HepG2 (cell line): ENCODE results near the gene SMYD1. TPM values are rescaled to one million over a fixed set of nuclear protein-coding genes. Genes with fewer than 3 reads are reported as not detected.

Source experiments
- GATAD2A ChIP-seq: IDR thresholded peaks from 2 replicates; pipeline ENCODE4 v1.6.1; 2016
- HNRNPLL ChIP-seq: fragments of 200-400 bp; formaldehyde crosslinking; IDR thresholded peaks from 2 replicates; pipeline ENCODE4 v1.6.1; 2017; ENCODE audit warnings: mild to moderate bottlenecking, low read depth, low read length; ENCODE audit not compliant: poor library complexity, severe bottlenecking
- HNRNPUL1 ChIP-seq: fragments of 200-400 bp; formaldehyde crosslinking; IDR thresholded peaks from 2 replicates; pipeline ENCODE4 v1.6.1; 2017; ENCODE audit warnings: low read depth, mild to moderate bottlenecking, low read length, moderate library complexity
- IRX3 ChIP-seq: sonication (generic); formaldehyde crosslinking; IDR thresholded peaks from 2 replicates; pipeline ENCODE4 v1.8.1; 2023; ENCODE audit warnings: mild to moderate bottlenecking, low read depth, missing genetic modification reagents, borderline replicate concordance
- MAZ ChIP-seq, 2 experiments: sonication (generic) in 1 of 2; formaldehyde crosslinking in 1 of 2; IDR thresholded peaks; 2 replicates each; pipeline versions ENCODE4 v1.5.0 to v1.6.1; 2012 to 2020; ENCODE audit warnings: low read depth in 2 of 2, mild to moderate bottlenecking in 2 of 2, borderline replicate concordance in 1 of 2, improper control_type of control experiment in 1 of 2, low read length in 1 of 2, missing genetic modification reagents in 1 of 2, moderate library complexity in 1 of 2
- MEF2D ChIP-seq: sonication (generic); formaldehyde crosslinking; IDR thresholded peaks from 2 replicates; pipeline ENCODE4 v1.5.1; 2020; ENCODE audit warnings: mild to moderate bottlenecking, missing genetic modification reagents
- MIXL1 ChIP-seq: IDR thresholded peaks from 2 replicates; pipeline ENCODE4 v1.6.1; 2016
- RBFOX2 ChIP-seq: fragments of 200-400 bp; formaldehyde crosslinking; IDR thresholded peaks from 2 replicates; pipeline ENCODE4 v1.6.1; 2017; ENCODE audit warnings: low read depth, mild to moderate bottlenecking, low read length
- SKI ChIP-seq: fragments of 450-650 bp; IDR thresholded peaks from one replicate; pipeline ENCODE4 v1.6.1; 2018; ENCODE audit warnings: mild to moderate bottlenecking; ENCODE audit not compliant: partially characterized antibody
- ZNF143 ChIP-seq: sonication (generic); formaldehyde crosslinking; IDR thresholded peaks from 2 replicates; pipeline ENCODE4 v1.4.0; 2020; ENCODE audit warnings: missing genetic modification reagents
- ZNF205 ChIP-seq: IDR thresholded peaks from 2 replicates; pipeline ENCODE4 v1.6.1; 2018; ENCODE audit warnings: missing biosample characterization, missing genetic modification reagents
- ZNF253 ChIP-seq: sonication (generic); formaldehyde crosslinking; IDR thresholded peaks from 2 replicates; pipeline ENCODE4 v1.8.0; 2022; ENCODE audit warnings: mild to moderate bottlenecking, missing genetic modification reagents, borderline replicate concordance
- ZNF761 ChIP-seq: sonication (generic); formaldehyde crosslinking; conservative IDR thresholded peaks from 2 replicates; pipeline ENCODE4 v1.4.0; 2020; ENCODE audit warnings: mild to moderate bottlenecking, missing genetic modification reagents
- ZNF782 ChIP-seq: sonication (generic); formaldehyde crosslinking; IDR thresholded peaks from 2 replicates; pipeline ENCODE4 v1.4.0; 2020; ENCODE audit warnings: missing genetic modification reagents, mild to moderate bottlenecking, borderline replicate concordance
- ZNF879 ChIP-seq: sonication (generic); formaldehyde crosslinking; IDR thresholded peaks from 2 replicates; pipeline ENCODE4 v1.8.1; 2023; ENCODE audit warnings: missing genetic modification reagents
- polyA plus RNA-seq, 8 experiments: library from polyadenylated mRNA; depleted of rRNA in 3 of 8; stranded (reverse) in 7 of 8; unstranded in 1 of 8; fragments of >200 nt; fragmentation: Illumina TruSeq in 4 of 8; extraction: Trizol in 4 of 8; gene quantifications; 2 replicates each; pipeline versions ENCODE4 v1.2.1 to v1.2.3, GENCODE V29; 2011 to 2016; ENCODE audit warnings: low read depth in 4 of 8, missing spikeins in 1 of 8, mixed read lengths in 1 of 8; ENCODE audit not compliant: insufficient read depth in 1 of 8
- total RNA-seq, 5 experiments: library from RNA; depleted of rRNA; stranded (reverse); fragments of >200 nt; fragmentation: Illumina TruSeq; extraction: Trizol; gene quantifications; 2 replicates each; pipeline ENCODE4 v1.2.3, GENCODE V29; 2016; ENCODE audit warnings: low read depth in 1 of 5
- TF ChIP-seq, protein P1 (sequence below): sonication (generic); formaldehyde crosslinking; IDR thresholded peaks from 2 replicates; pipeline ENCODE4 v1.5.0; 2020; ENCODE audit warnings: mild to moderate bottlenecking, missing genetic modification reagents
- TF ChIP-seq, protein P2 (sequence below): sonication (generic); formaldehyde crosslinking; IDR thresholded peaks from 2 replicates; pipeline ENCODE4 v1.4.0; 2020; ENCODE audit warnings: missing genetic modification reagents
- TF ChIP-seq, protein P3 (sequence below): IDR thresholded peaks from 2 replicates; pipeline ENCODE4 v1.4.0; 2020; ENCODE audit warnings: mild to moderate bottlenecking, missing genetic modification reagents
- TF ChIP-seq, protein P4 (sequence below): sonication (generic); formaldehyde crosslinking; IDR thresholded peaks from 2 replicates; pipeline ENCODE4 v1.5.0; 2020; ENCODE audit warnings: mild to moderate bottlenecking, missing genetic modification reagents, borderline replicate concordance

SMYD1 gene
- total and polyA plus RNA-seq, 2 of the 13 experiments (the other 11 are each of a cell fraction or from before 2014, with no cell fraction given), result not detected

DNA sequence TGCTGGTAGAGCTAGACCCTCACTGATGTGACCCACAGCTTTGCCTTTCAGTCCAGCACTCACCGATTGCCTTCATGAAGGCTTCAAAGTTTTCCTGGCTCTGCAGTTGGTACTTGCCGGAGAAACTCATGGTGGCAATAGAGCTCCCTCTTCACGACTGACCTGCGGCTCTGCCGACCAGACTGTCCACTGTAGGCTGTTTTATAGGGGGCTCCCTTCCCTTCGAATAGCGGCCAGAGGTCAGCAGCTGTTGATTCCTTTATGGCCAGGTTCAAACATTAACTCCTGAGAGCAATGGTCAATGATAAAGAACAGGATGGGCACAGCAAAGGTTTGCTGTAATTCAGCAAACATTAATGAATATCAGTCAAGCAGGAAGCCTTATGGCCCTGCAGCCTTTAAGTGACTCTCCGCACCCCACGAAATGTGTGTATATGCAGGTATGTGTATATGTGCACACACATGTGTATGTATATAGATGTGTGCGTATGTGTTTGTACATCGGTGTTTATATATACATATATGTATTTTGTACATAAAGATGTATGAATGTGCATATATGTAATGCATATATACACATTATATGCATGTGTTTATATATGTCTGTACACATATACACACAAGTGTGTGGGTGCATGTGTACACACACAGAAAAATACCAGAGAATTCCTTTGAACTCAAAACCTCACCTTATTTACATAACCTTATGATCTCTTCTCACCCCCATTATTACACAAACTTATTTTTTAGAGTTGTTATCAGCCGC, 60.4 kb downstream of the SMYD1 start, which contains the start of gene FABP1 (continued):
- TF ChIP-seq SKI (peak; percentile 43), ZNF143 (CRISPR knock-in tag) (no peak; the same call in 1 of the 2 replicates), GATAD2A (CRISPR knock-in tag) (peak; percentile 84), IRX3 (0 out of 2 replicates have a peak, but pooled peaks have one; percentile 74), ZNF879 (peak; percentile 60), ZNF205 (peak; percentile 74), MIXL1 (peak; percentile 98), ZNF253 (CRISPR knock-in tag) (0 out of 2 replicates have a peak, but pooled peaks have one; percentile 39), HNRNPUL1 (0 out of 2 replicates have a peak, but pooled peaks have one; percentile 32), ZNF761 (CRISPR knock-in tag) (peak; percentile 89; the same call in 1 of the 2 replicates), RBFOX2 (no peak; the same call in 1 of the 2 replicates), HNRNPLL (no peak), ZNF782 (CRISPR knock-in tag) (peak; percentile 88; the same call in 1 of the 2 replicates), MEF2D (peak; percentile 89), MAZ (IDR thresholded peaks at IDR 0.05; ENCODE audit: borderline replicate concordance, low read depth, low read length) (no peak), MAZ (CRISPR knock-in tag; IDR thresholded peaks at IDR 0.05; ENCODE audit: low read depth) (no peak)
- TF ChIP-seq, protein P1, sequence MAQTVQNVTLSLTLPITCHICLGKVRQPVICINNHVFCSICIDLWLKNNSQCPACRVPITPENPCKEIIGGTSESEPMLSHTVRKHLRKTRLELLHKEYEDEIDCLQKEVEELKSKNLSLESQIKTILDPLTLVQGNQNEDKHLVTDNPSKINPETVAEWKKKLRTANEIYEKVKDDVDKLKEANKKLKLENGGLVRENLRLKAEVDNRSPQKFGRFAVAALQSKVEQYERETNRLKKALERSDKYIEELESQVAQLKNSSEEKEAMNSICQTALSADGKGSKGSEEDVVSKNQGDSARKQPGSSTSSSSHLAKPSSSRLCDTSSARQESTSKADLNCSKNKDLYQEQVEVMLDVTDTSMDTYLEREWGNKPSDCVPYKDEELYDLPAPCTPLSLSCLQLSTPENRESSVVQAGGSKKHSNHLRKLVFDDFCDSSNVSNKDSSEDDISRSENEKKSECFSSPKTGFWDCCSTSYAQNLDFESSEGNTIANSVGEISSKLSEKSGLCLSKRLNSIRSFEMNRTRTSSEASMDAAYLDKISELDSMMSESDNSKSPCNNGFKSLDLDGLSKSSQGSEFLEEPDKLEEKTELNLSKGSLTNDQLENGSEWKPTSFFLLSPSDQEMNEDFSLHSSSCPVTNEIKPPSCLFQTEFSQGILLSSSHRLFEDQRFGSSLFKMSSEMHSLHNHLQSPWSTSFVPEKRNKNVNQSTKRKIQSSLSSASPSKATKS (CRISPR knock-in tag), result peak; percentile 64
- TF ChIP-seq, protein P2, sequence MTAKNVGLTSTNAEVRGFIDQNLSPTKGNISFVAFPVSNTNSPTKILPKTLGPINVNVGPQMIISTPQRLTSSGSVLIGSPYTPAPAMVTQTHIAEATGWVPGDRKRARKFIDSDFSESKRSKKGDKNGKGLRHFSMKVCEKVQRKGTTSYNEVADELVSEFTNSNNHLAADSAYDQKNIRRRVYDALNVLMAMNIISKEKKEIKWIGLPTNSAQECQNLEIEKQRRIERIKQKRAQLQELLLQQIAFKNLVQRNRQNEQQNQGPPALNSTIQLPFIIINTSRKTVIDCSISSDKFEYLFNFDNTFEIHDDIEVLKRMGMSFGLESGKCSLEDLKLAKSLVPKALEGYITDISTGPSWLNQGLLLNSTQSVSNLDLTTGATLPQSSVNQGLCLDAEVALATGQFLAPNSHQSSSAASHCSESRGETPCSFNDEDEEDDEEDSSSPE (CRISPR knock-in tag), result peak; percentile 34
- TF ChIP-seq, protein P3, sequence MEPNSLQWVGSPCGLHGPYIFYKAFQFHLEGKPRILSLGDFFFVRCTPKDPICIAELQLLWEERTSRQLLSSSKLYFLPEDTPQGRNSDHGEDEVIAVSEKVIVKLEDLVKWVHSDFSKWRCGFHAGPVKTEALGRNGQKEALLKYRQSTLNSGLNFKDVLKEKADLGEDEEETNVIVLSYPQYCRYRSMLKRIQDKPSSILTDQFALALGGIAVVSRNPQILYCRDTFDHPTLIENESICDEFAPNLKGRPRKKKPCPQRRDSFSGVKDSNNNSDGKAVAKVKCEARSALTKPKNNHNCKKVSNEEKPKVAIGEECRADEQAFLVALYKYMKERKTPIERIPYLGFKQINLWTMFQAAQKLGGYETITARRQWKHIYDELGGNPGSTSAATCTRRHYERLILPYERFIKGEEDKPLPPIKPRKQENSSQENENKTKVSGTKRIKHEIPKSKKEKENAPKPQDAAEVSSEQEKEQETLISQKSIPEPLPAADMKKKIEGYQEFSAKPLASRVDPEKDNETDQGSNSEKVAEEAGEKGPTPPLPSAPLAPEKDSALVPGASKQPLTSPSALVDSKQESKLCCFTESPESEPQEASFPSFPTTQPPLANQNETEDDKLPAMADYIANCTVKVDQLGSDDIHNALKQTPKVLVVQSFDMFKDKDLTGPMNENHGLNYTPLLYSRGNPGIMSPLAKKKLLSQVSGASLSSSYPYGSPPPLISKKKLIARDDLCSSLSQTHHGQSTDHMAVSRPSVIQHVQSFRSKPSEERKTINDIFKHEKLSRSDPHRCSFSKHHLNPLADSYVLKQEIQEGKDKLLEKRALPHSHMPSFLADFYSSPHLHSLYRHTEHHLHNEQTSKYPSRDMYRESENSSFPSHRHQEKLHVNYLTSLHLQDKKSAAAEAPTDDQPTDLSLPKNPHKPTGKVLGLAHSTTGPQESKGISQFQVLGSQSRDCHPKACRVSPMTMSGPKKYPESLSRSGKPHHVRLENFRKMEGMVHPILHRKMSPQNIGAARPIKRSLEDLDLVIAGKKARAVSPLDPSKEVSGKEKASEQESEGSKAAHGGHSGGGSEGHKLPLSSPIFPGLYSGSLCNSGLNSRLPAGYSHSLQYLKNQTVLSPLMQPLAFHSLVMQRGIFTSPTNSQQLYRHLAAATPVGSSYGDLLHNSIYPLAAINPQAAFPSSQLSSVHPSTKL, result peak; percentile 77
- TF ChIP-seq, protein P4, sequence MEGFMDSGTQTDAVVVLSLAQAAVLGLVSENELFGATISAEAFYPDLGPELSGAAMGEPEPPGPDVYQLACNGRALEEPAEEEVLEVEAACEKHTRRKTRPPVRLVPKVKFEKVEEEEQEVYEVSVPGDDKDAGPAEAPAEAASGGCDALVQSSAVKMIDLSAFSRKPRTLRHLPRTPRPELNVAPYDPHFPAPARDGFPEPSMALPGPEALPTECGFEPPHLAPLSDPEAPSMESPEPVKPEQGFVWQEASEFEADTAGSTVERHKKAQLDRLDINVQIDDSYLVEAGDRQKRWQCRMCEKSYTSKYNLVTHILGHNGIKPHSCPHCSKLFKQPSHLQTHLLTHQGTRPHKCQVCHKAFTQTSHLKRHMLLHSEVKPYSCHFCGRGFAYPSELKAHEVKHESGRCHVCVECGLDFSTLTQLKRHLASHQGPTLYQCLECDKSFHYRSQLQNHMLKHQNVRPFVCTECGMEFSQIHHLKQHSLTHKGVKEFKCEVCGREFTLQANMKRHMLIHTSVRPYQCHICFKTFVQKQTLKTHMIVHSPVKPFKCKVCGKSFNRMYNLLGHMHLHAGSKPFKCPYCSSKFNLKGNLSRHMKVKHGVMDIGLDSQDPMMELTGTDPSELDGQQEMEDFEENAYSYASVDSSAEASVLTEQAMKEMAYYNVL (CRISPR knock-in tag), result no peak
